ENCODE results near the gene FBXO9. TPM values are rescaled to one million over a fixed set of nuclear protein-coding genes. Genes with fewer than 3 reads are reported as not detected.

The FBXO9 gene
- polyA plus RNA-seq, 3 donors: 47.7 to 105 (median 61.5) TPM

GRCh38 chr6:53033764-53034163, 31.4 kb upstream of the FBXO9 start:
- H3K9me3 Mint-ChIP-seq: no peaks in the 10 kb centered on the region
- Histone ChIP-seq H3K9ac (ENCODE audit: insufficient read depth, low read length, poor library complexity, severe bottlenecking) (no peak overlapping the region), H3K27ac (ENCODE audit: low read depth in 1 of 2, low read length in 2 of 2) (no peak overlapping the region), H2AFZ (ENCODE audit: insufficient read depth, low read depth, low read length, poor library complexity, severe bottlenecking) (no peak overlapping the region), H3K4me3 (replicated peaks in 1 of 3; ENCODE audit: low read depth in 2 of 3, low read length in 3 of 3) (no peak overlapping the region), H3K9me3 (replicated peaks in 1 of 2; ENCODE audit: control insufficient read depth in 1 of 2, insufficient read depth in 1 of 2, low read length in 2 of 2) (no peaks in the 10 kb centered on the region), H3K79me2 (ENCODE audit: insufficient read depth, low read length) (no peaks in the 10 kb centered on the region), H3K4me1 (ENCODE audit: control insufficient read depth in 1 of 2, insufficient read depth in 2 of 2, low read length in 2 of 2) (no peaks in the 10 kb centered on the region), H3K4me2 (replicated peaks; ENCODE audit: extremely low read depth, low read length, poor library complexity, severe bottlenecking) (no peak overlapping the region), H3K27me3 (ENCODE audit: control insufficient read depth in 2 of 2, insufficient read depth in 2 of 2, low read length in 2 of 2) (no peaks in the 10 kb centered on the region), H3K36me3 (replicated peaks in 1 of 2; ENCODE audit: control insufficient read depth in 1 of 2, insufficient read depth in 2 of 2, low read length in 2 of 2) (peaks cover 59 to 93% of the 10 kb centered on the region in 2 donors), H4K20me1 (ENCODE audit: insufficient read depth, low read length) (no peaks in the 10 kb centered on the region)
- peaks cover 80 to 81% of the 10 kb centered on the region in 2 donors for H3K36me3 Mint-ChIP-seq
- H3K27ac Mint-ChIP-seq: no peak overlapping the region
- no peak for DNase-seq
- no peaks in the 10 kb centered on the region for H3K27me3 Mint-ChIP-seq (ENCODE audit: low read depth in 3 of 3)
- intact Hi-C loops (cut with micrococcal nuclease): no loop called here
- H3K4me1 Mint-ChIP-seq: no peaks in the 10 kb centered on the region
- TF ChIP-seq CTCF (IDR thresholded peaks at IDR 0.05): no peak
- H3K4me3 Mint-ChIP-seq: no peak overlapping the region
- 17% methylated on average over 1 of the region's 4 CpGs for WGBS (ENCODE audit: insufficient coverage)

GRCh38 chr6:53035549-53036213, 29.5 kb upstream of the FBXO9 start:
- Histone ChIP-seq H4K20me1 (ENCODE audit: insufficient read depth, low read length) (no peaks in the 10 kb centered on the region), H3K36me3 (replicated peaks in 1 of 2; ENCODE audit: control insufficient read depth in 1 of 2, insufficient read depth in 2 of 2, low read length in 2 of 2) (peaks cover 58 to 93% of the 10 kb centered on the region in 2 donors), H3K27ac (ENCODE audit: low read depth in 1 of 2, low read length in 2 of 2) (no peak overlapping the region), H3K9ac (ENCODE audit: insufficient read depth, low read length, poor library complexity, severe bottlenecking) (no peak overlapping the region), H3K79me2 (ENCODE audit: insufficient read depth, low read length) (no peaks in the 10 kb centered on the region), H3K27me3 (ENCODE audit: control insufficient read depth in 2 of 2, insufficient read depth in 2 of 2, low read length in 2 of 2) (no peaks in the 10 kb centered on the region), H3K9me3 (replicated peaks in 1 of 2; ENCODE audit: control insufficient read depth in 1 of 2, insufficient read depth in 1 of 2, low read length in 2 of 2) (no peaks in the 10 kb centered on the region), H3K4me3 (replicated peaks in 1 of 3; ENCODE audit: low read depth in 2 of 3, low read length in 3 of 3) (no peak overlapping the region), H3K4me1 (ENCODE audit: control insufficient read depth in 1 of 2, insufficient read depth in 2 of 2, low read length in 2 of 2) (no peaks in the 10 kb centered on the region), H2AFZ (ENCODE audit: insufficient read depth, low read depth, low read length, poor library complexity, severe bottlenecking) (no peak overlapping the region), H3K4me2 (replicated peaks; ENCODE audit: extremely low read depth, low read length, poor library complexity, severe bottlenecking) (no peak overlapping the region)
- Mint-ChIP-seq H3K4me3 (no peak overlapping the region), H3K27me3 (ENCODE audit: low read depth in 3 of 3) (no peaks in the 10 kb centered on the region), H3K27ac (no peak overlapping the region), H3K4me1 (no peaks in the 10 kb centered on the region), H3K36me3 (peaks cover 81 to 83% of the 10 kb centered on the region in 2 donors), H3K9me3 (no peaks in the 10 kb centered on the region)
- DNase-seq: no peak
- WGBS (ENCODE audit: insufficient coverage): 81% methylated on average over 2 of the region's 8 CpGs
- intact Hi-C loops (cut with micrococcal nuclease): no loop called here
- TF ChIP-seq CTCF (IDR thresholded peaks at IDR 0.05): no peak

All from CD14-positive monocyte (primary cell).